GM18867 (cell line): ENCODE results near the gene EXOC2.

ENCODE experiments used
- ATAC-seq: cut with Tn5 transposase; IDR thresholded peaks from one replicate; pipeline ENCODE4 v1.9.1; 2021; ENCODE audit warnings: mild to moderate bottlenecking, moderate library complexity; ENCODE audit not compliant: unreplicated experiment

The EXOC2 gene

GRCh38 chr6:503610-504362 is 189.2 kb downstream of the EXOC2 start:
- no peak for ATAC-seq

- no peak for ATAC-seq
Observed at GRCh38 chr6:502761-503160, 190.2 kb downstream of the EXOC2 start.

- peak; percentile 30 for ATAC-seq
Observed at GRCh38 chr6:501891-502601, 190.9 kb downstream of the EXOC2 start.

- ATAC-seq: no peak
Observed at GRCh38 chr6:499617-500016, 193.3 kb downstream of the EXOC2 start.

DNA sequence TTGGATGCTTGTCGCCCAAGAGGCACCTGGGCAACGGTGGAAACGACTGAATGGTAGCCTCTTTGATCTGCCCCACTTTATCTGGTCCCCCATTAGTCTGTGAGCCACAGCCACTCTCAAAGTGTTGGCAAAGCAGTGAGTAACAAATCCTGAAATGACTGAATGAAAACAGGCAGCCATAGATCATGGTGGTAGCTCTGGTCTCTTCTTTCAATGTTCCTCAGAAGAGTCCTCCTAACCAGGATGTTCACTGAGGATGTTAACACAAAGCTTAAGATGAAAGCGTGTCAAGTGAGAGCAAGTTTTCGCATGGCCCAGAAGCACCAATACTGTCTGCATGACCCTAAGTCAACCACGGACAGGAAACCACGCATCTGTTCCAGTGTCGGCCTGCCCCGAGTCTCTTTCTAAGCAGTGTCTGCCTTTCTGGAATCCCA is 194.1 kb downstream of the EXOC2 start:
- peak; percentile 60 for ATAC-seq

DNA sequence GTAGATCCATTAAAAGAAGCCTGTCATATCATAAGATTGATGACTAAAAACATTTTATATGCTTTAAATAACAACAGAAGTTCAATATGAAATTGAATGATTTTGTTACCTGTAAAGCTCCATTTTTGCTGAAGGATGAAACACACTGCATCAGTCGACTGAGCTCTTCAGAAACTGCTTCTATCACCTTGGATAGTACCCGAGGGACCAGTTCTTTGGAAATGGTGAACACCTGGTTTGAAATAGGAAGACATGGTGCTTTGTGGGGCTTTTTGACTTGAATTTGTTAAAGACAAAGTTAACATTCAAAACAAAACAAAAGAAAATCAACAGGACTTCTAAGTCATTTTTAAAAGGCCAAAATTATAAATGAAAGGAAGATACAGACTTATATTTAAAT is 195.7 kb downstream of the EXOC2 start:
- ATAC-seq: no peak

DNA sequence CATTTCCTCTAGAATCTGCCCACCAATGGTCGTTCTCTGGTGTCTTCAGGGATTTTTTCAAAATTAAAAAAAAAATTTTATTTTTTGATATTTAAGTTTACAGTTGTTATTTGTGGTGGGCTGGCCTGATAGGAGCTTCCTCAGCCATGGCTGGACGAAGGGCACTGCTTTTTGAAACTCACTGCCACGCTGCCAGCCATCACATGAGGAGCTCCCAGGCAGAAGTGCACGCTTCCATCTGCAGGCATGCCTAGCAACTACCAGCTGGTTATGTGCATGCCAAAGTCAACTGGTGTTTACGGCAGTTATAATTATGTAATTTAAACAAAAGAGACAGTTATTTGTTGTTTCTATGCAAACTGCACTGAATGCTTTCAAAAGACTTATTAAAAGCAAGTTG is 196.3 kb downstream of the EXOC2 start:
- ATAC-seq: no peak

DNA sequence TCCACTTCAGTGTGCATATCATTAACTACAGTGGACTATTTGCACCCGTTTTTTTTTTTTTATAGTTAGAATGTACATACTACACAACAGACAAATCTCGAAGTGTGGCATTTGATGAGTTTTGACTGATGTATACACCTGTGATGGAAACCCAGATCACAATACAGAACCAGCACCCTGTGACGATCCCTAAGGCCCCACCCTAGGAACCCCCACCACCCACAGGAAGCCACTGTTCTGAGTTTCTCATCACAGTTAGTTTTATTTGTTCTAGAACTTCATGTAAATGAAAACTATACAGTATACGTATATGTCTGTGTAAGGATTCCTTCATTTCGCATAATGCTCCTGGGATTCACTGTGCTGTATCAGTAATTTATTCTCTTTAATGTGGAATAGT is 198.5 kb downstream of the EXOC2 start:
- ATAC-seq: no peak

DNA sequence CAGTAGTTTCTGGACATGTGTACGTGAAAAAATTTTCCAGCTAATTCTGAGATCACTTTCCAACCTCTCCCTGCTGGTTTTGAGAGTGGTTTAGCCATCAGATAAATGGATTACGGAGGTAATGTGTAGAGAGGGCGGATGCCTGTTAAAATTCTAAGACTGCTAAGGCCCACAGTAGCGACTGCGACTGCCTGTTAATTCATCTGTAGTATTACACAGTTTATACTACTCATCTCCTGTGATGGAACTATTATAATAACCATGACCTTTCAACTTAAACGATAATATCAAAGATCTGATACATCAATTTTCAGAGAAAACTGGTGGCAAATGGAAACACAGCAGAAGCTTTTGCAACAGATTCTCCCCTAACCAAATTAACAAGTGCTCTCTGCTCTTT is 199.1 kb downstream of the EXOC2 start:
- ATAC-seq: no peak

DNA sequence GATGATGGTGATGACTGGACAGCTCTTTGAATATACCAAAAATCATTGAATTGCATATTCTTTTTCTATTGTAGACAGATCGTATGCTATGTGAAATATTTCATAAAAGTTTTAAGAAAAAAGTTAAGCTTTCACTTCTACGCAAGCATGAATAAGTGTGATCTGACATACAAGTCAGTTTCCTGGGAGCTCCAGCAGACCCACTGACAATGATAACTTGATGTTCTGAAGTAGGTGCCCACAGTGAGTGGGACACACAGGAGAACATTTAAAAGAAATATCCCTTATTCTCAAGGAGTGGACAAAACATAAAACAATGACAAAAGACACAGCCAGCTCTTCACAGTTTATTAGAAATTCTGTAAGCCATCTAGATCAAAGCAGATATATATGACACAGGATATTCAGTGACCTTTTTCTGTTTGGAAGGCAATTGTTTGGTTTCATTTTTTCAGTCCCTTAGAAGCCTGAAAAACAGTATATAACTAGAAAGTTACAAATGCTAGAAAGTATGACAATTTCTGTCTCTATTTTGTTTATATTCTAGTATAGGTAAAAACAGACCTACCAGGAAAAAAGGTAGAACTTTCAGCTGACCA is 200.0 kb downstream of the EXOC2 start:
- no peak for ATAC-seq

GRCh38 chr6:492178-492577 is 200.8 kb downstream of the EXOC2 start:
- no peak for ATAC-seq

DNA sequence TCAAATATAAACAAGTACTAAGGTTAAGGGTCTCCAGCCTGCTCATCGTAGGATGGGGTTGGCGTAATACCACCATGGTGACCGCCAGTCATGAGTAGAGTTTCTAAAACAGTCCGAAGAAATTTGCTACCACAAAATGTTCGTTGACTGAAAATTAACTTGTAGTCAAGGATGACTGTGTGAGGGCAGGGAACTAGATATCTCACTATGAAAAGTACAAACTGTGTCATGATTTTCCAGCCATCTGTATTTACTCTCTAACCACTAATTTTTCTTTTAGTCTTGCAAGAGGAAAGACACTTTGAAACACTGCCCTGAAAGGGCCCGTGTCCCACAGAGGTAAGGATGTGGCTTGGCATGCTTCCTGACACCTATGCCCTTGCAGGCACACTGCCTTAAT is 201.7 kb downstream of the EXOC2 start:
- ATAC-seq: no peak

DNA sequence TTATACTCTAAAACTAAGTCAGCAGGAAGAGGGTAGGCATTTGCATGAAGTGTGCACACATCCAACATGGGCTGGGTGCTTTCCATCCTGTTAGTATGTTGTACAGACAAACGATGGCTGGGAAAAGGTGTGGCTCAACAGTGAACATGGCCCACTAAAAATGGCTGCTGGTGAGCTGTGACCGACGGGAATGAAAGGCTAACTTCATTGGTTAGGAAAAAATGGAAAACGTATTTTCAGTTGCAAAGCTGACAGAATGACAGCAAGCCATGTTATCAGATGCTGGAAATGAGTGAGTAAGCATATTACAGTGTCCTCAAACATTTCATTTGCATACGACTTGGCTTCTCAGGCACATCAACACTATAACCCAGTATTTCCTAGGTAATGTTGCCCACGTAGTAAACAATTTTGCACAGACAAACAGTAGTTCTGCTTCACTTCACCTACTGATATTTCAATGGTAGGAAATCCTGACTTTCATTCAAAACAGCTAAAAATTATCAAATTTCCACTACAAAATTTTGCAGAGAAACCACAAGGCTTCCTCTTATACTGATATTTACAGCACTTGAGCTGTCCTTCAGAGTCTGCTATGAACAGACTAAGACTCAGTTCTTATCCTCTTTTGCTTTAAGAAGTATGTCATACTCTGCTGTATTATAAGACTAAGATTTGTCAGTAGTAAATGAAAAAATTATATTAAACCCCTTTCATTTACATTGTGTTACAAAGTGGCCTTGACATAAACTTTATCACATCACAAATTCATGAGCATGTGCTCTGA is 202.5 kb downstream of the EXOC2 start:
- peak; percentile 58 for ATAC-seq

GRCh38 chr6:489762-490161 is 203.2 kb downstream of the EXOC2 start:
- ATAC-seq: no peak

DNA sequence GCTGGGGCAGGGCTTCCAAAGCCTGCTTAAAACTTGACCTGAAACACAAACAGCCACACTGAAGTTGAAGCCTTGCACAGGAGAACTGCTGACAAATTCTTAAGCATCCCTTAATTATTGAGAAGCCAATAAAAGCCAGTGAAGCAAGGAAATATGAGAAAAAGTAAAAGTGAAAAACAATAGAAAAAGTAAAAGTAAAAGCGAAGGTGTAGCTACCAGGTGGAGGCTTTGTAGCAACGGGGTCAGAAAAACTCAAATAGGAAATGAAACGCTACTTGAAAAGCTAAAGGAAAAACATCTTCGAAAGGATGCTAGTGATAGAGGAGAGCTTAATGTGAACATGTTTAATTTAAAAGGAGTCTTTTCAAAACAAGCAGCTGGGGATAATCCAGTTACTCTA is 203.9 kb downstream of the EXOC2 start:
- no peak for ATAC-seq

DNA sequence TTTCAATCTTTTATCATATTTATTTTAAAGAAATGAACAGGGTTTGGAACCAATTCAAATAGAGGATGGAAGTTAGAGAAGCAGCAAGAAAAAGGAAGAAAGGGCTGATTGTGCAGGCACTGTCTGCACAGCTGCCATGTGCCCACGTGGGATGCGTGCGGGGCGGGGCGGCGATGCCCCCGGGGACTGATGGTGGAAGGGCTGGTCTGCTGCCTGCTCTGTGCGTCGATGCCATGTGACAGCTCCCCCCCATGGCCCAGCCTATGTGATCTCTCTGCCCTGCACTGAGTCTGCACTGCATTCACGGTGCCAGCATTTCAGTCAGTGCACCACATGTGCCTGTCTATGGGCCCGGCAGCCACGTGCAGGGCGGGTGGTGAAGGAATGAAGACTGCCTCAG is 205.0 kb downstream of the EXOC2 start:
- ATAC-seq: no peak

- no peak for ATAC-seq
Observed at GRCh38 chr6:485655-486170, 207.2 kb downstream of the EXOC2 start.

DNA sequence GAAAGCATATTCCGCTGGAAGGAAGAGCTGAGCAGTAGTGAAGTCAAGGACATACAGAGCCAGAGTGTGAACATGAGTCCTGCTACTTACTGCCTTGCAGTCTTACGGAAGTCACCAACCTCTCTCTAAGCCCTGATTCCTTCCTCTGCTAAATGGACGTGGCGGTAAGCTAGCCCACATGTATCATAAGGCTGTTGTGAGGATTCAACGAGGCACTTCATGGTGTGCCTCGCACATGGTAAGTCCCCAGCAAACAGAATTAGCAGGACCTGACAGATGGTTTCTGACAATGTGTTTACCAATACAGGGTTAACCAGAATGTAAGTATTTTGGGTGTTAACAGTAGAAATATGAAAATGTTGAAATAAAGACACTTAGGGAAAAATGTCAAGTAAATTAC is 208.2 kb downstream of the EXOC2 start:
- no peak for ATAC-seq

- no peak for ATAC-seq
Observed at GRCh38 chr6:484086-484745, 208.7 kb downstream of the EXOC2 start.

GRCh38 chr6:475314-475713 is 217.6 kb downstream of the EXOC2 start:
- ATAC-seq: no peak
